Neuronal stem cell (in vitro differentiated cells): Measurements from ENCODE around the gene ISG20L2.
A peak's percentile ranks its signal among the peaks of the same experiment; 100 is the strongest.

Experiments
- DNase-seq: peaks from one replicate; pipeline ENCODE4 v3.0.0-alpha.2; 2013; ENCODE audit warnings: low spot score
- H2AFZ ChIP-seq: one replicate; pipeline ENCODE4 v1.6.1; 2013; ENCODE audit warnings: mild to moderate bottlenecking, low read length, inconsistent platforms
- H2AK5ac ChIP-seq: 2 replicates; pipeline ENCODE4 v1.6.1; 2013; ENCODE audit warnings: low read depth, mild to moderate bottlenecking, inconsistent platforms, low read length, moderate library complexity, mixed read lengths
- H2BK120ac ChIP-seq: 2 replicates; pipeline ENCODE4 v1.6.1; 2013; ENCODE audit warnings: low read depth, mild to moderate bottlenecking, inconsistent platforms, low read length, moderate library complexity, mixed read lengths
- H2BK12ac ChIP-seq: one replicate; pipeline ENCODE4 v1.6.1; 2013; ENCODE audit warnings: low read length, inconsistent platforms
- H2BK15ac ChIP-seq: 2 replicates; pipeline ENCODE4 v1.6.1; 2013; ENCODE audit warnings: mild to moderate bottlenecking, low read length, inconsistent platforms, mixed read lengths
- H2BK5ac ChIP-seq: one replicate; pipeline ENCODE4 v1.6.1; 2013; ENCODE audit warnings: inconsistent platforms, mild to moderate bottlenecking, low read length, moderate library complexity
- H3K14ac ChIP-seq: one replicate; pipeline ENCODE4 v1.6.1; 2013; ENCODE audit warnings: low read length, inconsistent platforms
- H3K18ac ChIP-seq: 2 replicates; pipeline ENCODE4 v1.6.1; 2013; ENCODE audit warnings: low read length, inconsistent platforms
- H3K23ac ChIP-seq: 2 replicates; pipeline ENCODE4 v1.6.1; 2013; ENCODE audit warnings: low read depth, mild to moderate bottlenecking, mixed read lengths, low read length, inconsistent platforms; ENCODE audit not compliant: poor library complexity
- H3K27ac ChIP-seq: replicated peaks from 3 replicates; pipeline ENCODE4 v1.5.1; 2013; ENCODE audit warnings: low read length, inconsistent platforms
- H3K27me3 ChIP-seq, 3 experiments: 2 replicates each; pipeline ENCODE4 v1.6.1; 2013; ENCODE audit warnings: low read length in 3 of 3, mild to moderate bottlenecking in 2 of 3, inconsistent platforms in 1 of 3, low read depth in 1 of 3, mixed read lengths in 1 of 3, moderate library complexity in 1 of 3; ENCODE audit not compliant: control insufficient read depth in 3 of 3, insufficient read depth in 3 of 3
- H3K36me3 ChIP-seq, 2 donors: replicated peaks in 1 of 2; 2 replicates each; pipeline ENCODE4 v1.6.1; 2013; ENCODE audit warnings: low read length in 2 of 2; ENCODE audit not compliant: control insufficient read depth in 2 of 2, insufficient read depth in 2 of 2
- H3K4ac ChIP-seq: 2 replicates; pipeline ENCODE4 v1.6.1; 2013; ENCODE audit warnings: inconsistent platforms, mild to moderate bottlenecking, low read length, moderate library complexity
- H3K4me1 ChIP-seq, 2 donors: 1 replicate in 1 of 2; 2 replicates in 1 of 2; pipeline ENCODE4 v1.6.1; 2013; ENCODE audit warnings: low read length in 2 of 2, low read depth in 1 of 2; ENCODE audit not compliant: control insufficient read depth in 2 of 2, insufficient read depth in 1 of 2
- H3K4me2 ChIP-seq: one replicate; pipeline ENCODE4 v1.6.1; 2013; ENCODE audit warnings: mild to moderate bottlenecking, low read length, inconsistent platforms; ENCODE audit not compliant: insufficient read depth, poor library complexity, severe bottlenecking
- H3K4me3 ChIP-seq, 2 donors: 2 replicates each; pipeline ENCODE4 v1.5.1; 2013; ENCODE audit warnings: low read length in 2 of 2, mild to moderate bottlenecking in 2 of 2, inconsistent platforms in 1 of 2, moderate library complexity in 1 of 2
- H3K79me1 ChIP-seq: one replicate; pipeline ENCODE4 v1.6.1; 2013; ENCODE audit warnings: low read depth, mild to moderate bottlenecking, inconsistent platforms, low read length, moderate library complexity
- H3K9ac ChIP-seq: one replicate; pipeline ENCODE4 v1.6.1; 2013; ENCODE audit warnings: mild to moderate bottlenecking, low read depth, low read length, inconsistent platforms; ENCODE audit not compliant: poor library complexity
- H3K9me3 ChIP-seq, 2 donors: replicated peaks in 1 of 2; 2 replicates each; pipeline versions ENCODE3 to v1.6.1; 2013; ENCODE audit warnings: low read length in 2 of 2, mild to moderate bottlenecking in 2 of 2, inconsistent platforms in 1 of 2, low read depth in 1 of 2, mixed read lengths in 1 of 2, moderate library complexity in 1 of 2; ENCODE audit not compliant: control insufficient read depth in 2 of 2, insufficient read depth in 1 of 2
- H4K8ac ChIP-seq: one replicate; pipeline ENCODE4 v1.6.1; 2013; ENCODE audit warnings: low read depth, mild to moderate bottlenecking, inconsistent platforms, low read length, moderate library complexity
- H4K91ac ChIP-seq: one replicate; pipeline ENCODE4 v1.6.1; 2013; ENCODE audit warnings: low read length, low read depth, mild to moderate bottlenecking, inconsistent platforms; ENCODE audit not compliant: poor library complexity
- WGBS, 2 donors: extraction: QIAGEN DNeasy Blood & Tissue Kit; methylation state at CpG; one replicate each; pipeline ENCODE4 v1.1.7; 2013; ENCODE audit warnings: missing lambda C conversion rate in 2 of 2, mixed read lengths in 1 of 2; ENCODE audit not compliant: insufficient read length in 2 of 2, insufficient replicate concordance in 1 of 2; ENCODE audit errors: extremely low coverage in 2 of 2; 5-methylcytosine and 5-hydroxymethylcytosine counted together

The ISG20L2 gene

DNA sequence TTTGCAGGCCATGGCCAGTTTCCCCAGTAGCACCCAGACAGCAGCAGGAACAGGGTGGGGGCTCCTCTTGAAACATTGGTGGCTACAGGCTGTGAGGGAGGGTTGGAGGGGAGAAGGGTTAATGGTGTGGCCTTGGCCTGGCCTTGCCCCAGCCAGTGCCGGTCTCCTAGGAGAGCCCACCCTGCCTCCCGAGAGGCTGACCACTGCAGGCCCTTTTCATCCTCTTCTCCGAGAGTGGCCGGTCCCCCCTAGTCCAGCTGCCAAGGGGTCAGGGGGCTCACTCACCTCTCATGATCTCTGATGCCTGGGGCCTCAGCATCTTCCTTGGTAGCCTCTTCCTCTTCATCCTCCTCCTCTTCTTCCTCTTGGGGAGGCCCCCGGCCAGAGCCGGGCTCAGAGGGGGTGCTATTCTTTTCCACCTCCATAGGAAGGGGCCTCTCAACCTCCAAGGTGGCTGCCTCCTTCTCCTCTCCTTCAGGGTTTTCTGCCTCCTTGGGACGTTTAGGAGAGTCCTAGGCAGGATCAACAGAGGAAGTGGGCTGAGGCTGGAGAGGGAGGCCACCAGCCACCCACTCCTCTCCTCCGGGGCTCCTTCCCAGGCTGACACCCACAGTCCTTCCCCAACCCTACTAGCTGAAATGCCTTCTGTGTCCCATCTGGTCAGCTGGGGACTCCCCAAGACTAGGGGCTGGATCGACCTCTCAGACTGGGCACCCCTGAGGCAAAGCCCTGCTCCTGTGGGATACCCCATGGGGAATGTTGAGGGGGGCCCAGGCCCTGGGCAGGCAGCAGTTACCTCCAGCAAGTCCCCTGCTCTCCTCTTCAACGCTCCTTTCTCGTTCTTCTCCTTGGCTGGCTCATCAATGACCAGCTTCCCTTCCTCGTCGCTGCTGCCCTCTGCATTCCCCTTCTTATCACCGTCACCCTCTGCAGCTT, 15.1 kb upstream of the ISG20L2 start:
- H4K8ac ChIP-seq, result no peak overlapping the region
- H3K27ac ChIP-seq, result no peak overlapping the region
- no peak overlapping the region for H3K14ac ChIP-seq
- no peak for DNase-seq
- WGBS, 2 donors, result no CpG with 5 or more reads among the region's 14 CpGs
- H3K4me2 ChIP-seq, result no peak overlapping the region
- H3K23ac ChIP-seq, result peak overlapping the region; percentile 43
- no peak overlapping the region for H3K9ac ChIP-seq
- H3K36me3 ChIP-seq, result peaks cover 24 to 53% of the 10 kb centered on the region in 2 donors
- no peak overlapping the region for H2BK5ac ChIP-seq
- H4K91ac ChIP-seq, result no peak overlapping the region
- H3K4me1 ChIP-seq, result peaks cover 27 to 39% of the 10 kb centered on the region in 2 donors
- no peak overlapping the region for H2BK120ac ChIP-seq
- no peak overlapping the region for H3K18ac ChIP-seq
- no peak overlapping the region for H3K4me3 ChIP-seq
- no peak overlapping the region for H2BK15ac ChIP-seq
- H3K4ac ChIP-seq, result no peak overlapping the region
- peaks cover 7% of the 10 kb centered on the region for H3K79me1 ChIP-seq
- no peaks in the 10 kb centered on the region for H3K27me3 ChIP-seq
- no peak overlapping the region for H2BK12ac ChIP-seq
- H2AK5ac ChIP-seq, result no peak overlapping the region
- H3K9me3 ChIP-seq, result no peaks in the 10 kb centered on the region
- H2AFZ ChIP-seq, result no peak overlapping the region

DNA sequence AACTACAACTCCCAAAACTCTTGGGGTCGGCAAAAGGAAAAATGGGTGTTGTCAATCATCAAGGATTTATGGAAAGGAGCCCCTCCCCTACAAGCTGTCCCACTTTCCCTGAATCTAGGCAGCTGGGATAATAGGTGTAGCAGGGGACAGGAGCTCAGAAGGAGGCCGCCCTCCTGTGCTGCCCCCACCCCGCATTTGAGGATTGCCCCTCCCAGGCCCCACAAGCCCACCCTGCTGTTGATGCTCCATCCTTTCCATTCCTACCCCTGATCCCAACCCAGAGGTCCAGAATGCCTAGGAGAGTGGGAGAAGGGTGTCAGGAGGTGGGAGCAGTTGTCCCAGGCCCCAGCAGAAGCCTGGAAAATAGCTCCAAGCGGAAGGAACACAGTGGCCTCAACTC, 14.2 kb upstream of the ISG20L2 start:
- Histone ChIP-seq H3K4me3 (no peak overlapping the region), H3K9ac (no peak overlapping the region), H2AFZ (no peak overlapping the region), H2AK5ac (no peak overlapping the region), H2BK15ac (no peak overlapping the region), H3K36me3 (peaks cover 26 to 58% of the 10 kb centered on the region in 2 donors), H3K9me3 (no peaks in the 10 kb centered on the region), H3K23ac (no peak overlapping the region), H3K14ac (no peak overlapping the region), H3K27me3 (no peaks in the 10 kb centered on the region), H3K27ac (no peak overlapping the region), H2BK120ac (no peak overlapping the region), H4K8ac (no peak overlapping the region), H3K4me2 (no peak overlapping the region), H3K18ac (no peak overlapping the region), H3K79me1 (peaks cover 7% of the 10 kb centered on the region), H3K4ac (no peak overlapping the region), H2BK12ac (no peak overlapping the region), H3K4me1 (peaks cover 19 to 31% of the 10 kb centered on the region in 2 donors), H4K91ac (no peak overlapping the region), H2BK5ac (no peak overlapping the region)
- DNase-seq, result no peak
- no CpG with 5 or more reads among the region's 4 CpGs for WGBS, 2 donors

GRCh38 chr1:156742017-156742416, 13.5 kb upstream of the ISG20L2 start:
- H3K4me2 ChIP-seq, result no peak overlapping the region
- no peaks in the 10 kb centered on the region for H3K27me3 ChIP-seq
- H3K14ac ChIP-seq, result no peak overlapping the region
- peaks cover 32 to 66% of the 10 kb centered on the region in 2 donors for H3K36me3 ChIP-seq
- H4K91ac ChIP-seq, result no peak overlapping the region
- no peak overlapping the region for H2BK5ac ChIP-seq
- no peak overlapping the region for H4K8ac ChIP-seq
- no peak overlapping the region for H2BK15ac ChIP-seq
- peaks cover 7% of the 10 kb centered on the region for H3K79me1 ChIP-seq
- H3K9ac ChIP-seq, result no peak overlapping the region
- H3K4me3 ChIP-seq, result no peak overlapping the region
- H3K4ac ChIP-seq, result no peak overlapping the region
- no peak overlapping the region for H2AK5ac ChIP-seq
- no peak overlapping the region for H3K18ac ChIP-seq
- H2AFZ ChIP-seq, result no peak overlapping the region
- no peaks in the 10 kb centered on the region for H3K9me3 ChIP-seq
- DNase-seq, result no peak
- peaks cover 16 to 24% of the 10 kb centered on the region in 2 donors for H3K4me1 ChIP-seq
- H3K27ac ChIP-seq, result peak overlapping the region; percentile 62
- H2BK12ac ChIP-seq, result no peak overlapping the region
- H3K23ac ChIP-seq, result no peak overlapping the region
- no CpG with 5 or more reads among the region's 3 CpGs for WGBS, 2 donors
- H2BK120ac ChIP-seq, result no peak overlapping the region

GRCh38 chr1:156741481-156741983, 13.0 kb upstream of the ISG20L2 start:
- Histone ChIP-seq H3K27me3 (no peaks in the 10 kb centered on the region), H2AFZ (peak overlapping the region; percentile 71), H2BK15ac (no peak overlapping the region), H3K14ac (no peak overlapping the region), H3K27ac (peak overlapping the region; percentile 62), H2AK5ac (no peak overlapping the region), H3K9ac (no peak overlapping the region), H3K4me3 (peak overlapping the region in 1 of 2 donors; percentile 19), H3K18ac (no peak overlapping the region), H3K36me3 (peaks cover 34 to 71% of the 10 kb centered on the region in 2 donors), H4K8ac (no peak overlapping the region), H3K23ac (no peak overlapping the region), H3K79me1 (peaks cover 7% of the 10 kb centered on the region), H2BK5ac (no peak overlapping the region), H2BK12ac (no peak overlapping the region), H2BK120ac (no peak overlapping the region), H3K4ac (no peak overlapping the region), H3K4me2 (peak overlapping the region; percentile 51), H3K9me3 (no peaks in the 10 kb centered on the region), H3K4me1 (peaks cover 16 to 22% of the 10 kb centered on the region in 2 donors), H4K91ac (no peak overlapping the region)
- DNase-seq, result no peak
- WGBS, 2 donors, result no CpG with 5 or more reads among the region's 8 CpGs
